ENCODE data around the gene IQGAP2.

IQGAP2 gene

GRCh38 chr5:76402886-76403765 is at the start of gene IQGAP2 (continued):
- no peak for TF ChIP-seq PRDM2 (tag by site-specific recombination; IDR thresholded peaks at IDR 0.05; ENCODE audit: borderline replicate concordance)
- TF ChIP-seq ZNF19 (tag by site-specific recombination; IDR thresholded peaks at IDR 0.05; ENCODE audit: low read depth): no peak
- peak; percentile 59; the same call in 1 of the 2 replicates for TF ChIP-seq BCL11B (tag by site-specific recombination; IDR thresholded peaks at IDR 0.05; ENCODE audit: low read depth)
- TF ChIP-seq ZBTB10 (tag by site-specific recombination; IDR thresholded peaks at IDR 0.05): peak; percentile 96
- TF ChIP-seq ZNF211 (tag by site-specific recombination; IDR thresholded peaks at IDR 0.05; ENCODE audit: low read depth): no peak
- no peak for TF ChIP-seq ZNF354C (tag by site-specific recombination; IDR thresholded peaks at IDR 0.05; ENCODE audit: borderline replicate concordance, low read depth)
- TF ChIP-seq IKZF3 (tag by site-specific recombination; IDR thresholded peaks at IDR 0.05): peak; percentile 60
- no peak for TF ChIP-seq ZNF776 (tag by site-specific recombination; IDR thresholded peaks at IDR 0.05; ENCODE audit: borderline replicate concordance)
- TF ChIP-seq ZNF140 (tag by site-specific recombination; IDR thresholded peaks at IDR 0.05): no peak
- peak; percentile 60; the same call in 1 of the 2 replicates for TF ChIP-seq ZBTB20 (tag by site-specific recombination; IDR thresholded peaks at IDR 0.05)
- peak; percentile 56; the same call in 1 of the 2 replicates for TF ChIP-seq ZXDB (tag by site-specific recombination; IDR thresholded peaks at IDR 0.05)
- TF ChIP-seq ZSCAN18 (tag by site-specific recombination; IDR thresholded peaks at IDR 0.05): no peak
- TF ChIP-seq ZNF10 (tag by site-specific recombination; IDR thresholded peaks at IDR 0.05): no peak
- TF ChIP-seq ZNF692 (tag by site-specific recombination; IDR thresholded peaks at IDR 0.05): peak; percentile 80
- no peak for TF ChIP-seq ZNF658 (tag by site-specific recombination; IDR thresholded peaks at IDR 0.05)
- no peak for TF ChIP-seq TCF7L2 (IDR thresholded peaks at IDR 0.05; ENCODE audit: borderline replicate concordance, low read depth, low read length)
- peak; percentile 84 for TF ChIP-seq KLF9 (tag by site-specific recombination; IDR thresholded peaks at IDR 0.05; ENCODE audit: low read depth)
- TF ChIP-seq ZNF513 (tag by site-specific recombination; IDR thresholded peaks at IDR 0.05): no peak
- no peak for TF ChIP-seq GLI2 (tag by site-specific recombination; IDR thresholded peaks at IDR 0.05; ENCODE audit: borderline replicate concordance, low read depth)
- TF ChIP-seq MZF1 (tag by site-specific recombination; IDR thresholded peaks at IDR 0.05; ENCODE audit: borderline replicate concordance): no peak
- TF ChIP-seq ZFHX2 (tag by site-specific recombination; conservative IDR thresholded peaks at IDR 0.05): peak; percentile 82
- TF ChIP-seq ZNF561 (tag by site-specific recombination; IDR thresholded peaks at IDR 0.05; ENCODE audit: borderline replicate concordance): peak; percentile 75; the same call in 1 of the 2 replicates
- TF ChIP-seq ZNF155 (tag by site-specific recombination; IDR thresholded peaks at IDR 0.05): no peak
- TF ChIP-seq TRIM28 (IDR thresholded peaks at IDR 0.05; ENCODE audit: borderline replicate concordance, low read length): no peak
- no peak for TF ChIP-seq FEZF1 (tag by site-specific recombination; IDR thresholded peaks at IDR 0.05)
- TF ChIP-seq ZSCAN30 (tag by site-specific recombination; IDR thresholded peaks at IDR 0.05): peak; percentile 90

All from HEK293 (cell line).